Measurements from ENCODE around the gene DCDC1.

The DCDC1 gene

GRCh38 chr11:30837252-30837651 lies 532.3 kb downstream of the DCDC1 start:
- DNase-seq (ENCODE audit: low read depth in 2 of 2) = no peak

- DNase-seq (ENCODE audit: low read depth in 2 of 2) = no peak
Observed at GRCh38 chr11:30832831-30833230, 536.7 kb downstream of the DCDC1 start.

- no peak for DNase-seq (ENCODE audit: low read depth in 2 of 2)
Observed at GRCh38 chr11:30830681-30831080, 538.9 kb downstream of the DCDC1 start.

- no peak for DNase-seq (ENCODE audit: low read depth in 2 of 2)
Observed at GRCh38 chr11:30826911-30827310, 542.6 kb downstream of the DCDC1 start.

- no peak for DNase-seq (ENCODE audit: low read depth in 2 of 2)
Observed at GRCh38 chr11:30825723-30826122, 543.8 kb downstream of the DCDC1 start.

GRCh38 chr11:30823119-30823518 lies 546.4 kb downstream of the DCDC1 start:
- DNase-seq (ENCODE audit: low read depth in 2 of 2) = no peak

GRCh38 chr11:30821438-30821965 lies 548.0 kb downstream of the DCDC1 start:
- DNase-seq (ENCODE audit: low read depth in 2 of 2) = no peak

GRCh38 chr11:30818721-30819120 lies 550.8 kb downstream of the DCDC1 start:
- DNase-seq (ENCODE audit: low read depth in 2 of 2) = no peak

GRCh38 chr11:30816959-30817880 lies 552.3 kb downstream of the DCDC1 start:
- DNase-seq (ENCODE audit: low read depth in 2 of 2) = no peak

GRCh38 chr11:30815619-30816018 lies 553.9 kb downstream of the DCDC1 start:
- no peak for DNase-seq (ENCODE audit: low read depth in 2 of 2)

- no peak for DNase-seq (ENCODE audit: low read depth in 2 of 2)
Observed at GRCh38 chr11:30814737-30815136, 554.8 kb downstream of the DCDC1 start.

All from stimulated activated CD8-positive, alpha-beta memory T cell treated with anti-CD3 and anti-CD28 coated beads, Interleukin-2, amount 100 ng/mL, for 1 hour (primary cell).